CD4-positive, alpha-beta T cell treated with Interleukin-10 for 1 hour (primary cell): ENCODE data around the gene CLSTN1.
A peak's percentile ranks its signal among the peaks of the same experiment; 100 is the strongest.
"Not testable (repeated sequence)": the region's sequence is repeated elsewhere in the genome, so short reads cannot be mapped to it uniquely, and the experiment has no call there.

Source experiments
- DNase-seq: peaks from one replicate; pipeline ENCODE4 v3.0.0-alpha.2; 2020

The CLSTN1 gene

DNA sequence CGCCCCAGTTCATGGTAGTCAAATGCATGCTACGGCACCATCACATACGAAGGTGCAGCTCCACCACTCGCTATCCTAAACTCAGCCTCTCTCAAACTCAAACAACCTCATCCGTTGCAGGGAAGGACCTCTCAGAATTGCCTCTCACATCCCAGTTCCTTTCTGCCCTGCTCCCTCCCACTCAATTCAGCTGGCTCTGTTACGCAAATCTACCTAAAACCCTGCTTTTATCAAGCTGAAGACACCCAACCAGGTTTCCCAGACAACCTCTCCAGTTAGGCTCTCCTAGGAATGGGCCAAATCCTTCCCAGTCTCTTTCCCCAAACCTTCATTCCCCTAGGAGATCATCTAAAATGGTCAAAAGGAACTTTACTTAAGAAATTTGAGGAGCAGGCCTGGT, 62.9 kb downstream of the CLSTN1 start:
- DNase-seq: no peak

DNA sequence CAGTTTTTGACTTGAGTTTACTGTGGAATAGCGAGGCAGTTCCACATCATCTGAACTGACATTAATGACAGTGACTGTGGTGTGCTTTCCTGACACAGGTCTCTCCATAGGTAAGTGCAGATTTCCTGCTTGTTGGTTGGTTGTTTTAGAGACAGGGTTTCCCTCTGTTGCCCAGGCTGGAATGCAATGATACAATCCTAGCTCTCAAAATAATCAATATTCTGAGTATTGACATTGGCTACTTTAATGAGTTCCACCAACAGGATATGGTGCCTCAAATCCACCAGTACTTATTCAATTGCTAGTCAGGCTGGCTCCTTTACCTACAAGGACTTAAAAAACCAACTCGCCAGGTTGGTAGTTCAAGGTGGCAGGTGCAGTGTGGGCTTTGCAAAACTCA, 63.8 kb downstream of the CLSTN1 start:
- DNase-seq: no peak

DNA sequence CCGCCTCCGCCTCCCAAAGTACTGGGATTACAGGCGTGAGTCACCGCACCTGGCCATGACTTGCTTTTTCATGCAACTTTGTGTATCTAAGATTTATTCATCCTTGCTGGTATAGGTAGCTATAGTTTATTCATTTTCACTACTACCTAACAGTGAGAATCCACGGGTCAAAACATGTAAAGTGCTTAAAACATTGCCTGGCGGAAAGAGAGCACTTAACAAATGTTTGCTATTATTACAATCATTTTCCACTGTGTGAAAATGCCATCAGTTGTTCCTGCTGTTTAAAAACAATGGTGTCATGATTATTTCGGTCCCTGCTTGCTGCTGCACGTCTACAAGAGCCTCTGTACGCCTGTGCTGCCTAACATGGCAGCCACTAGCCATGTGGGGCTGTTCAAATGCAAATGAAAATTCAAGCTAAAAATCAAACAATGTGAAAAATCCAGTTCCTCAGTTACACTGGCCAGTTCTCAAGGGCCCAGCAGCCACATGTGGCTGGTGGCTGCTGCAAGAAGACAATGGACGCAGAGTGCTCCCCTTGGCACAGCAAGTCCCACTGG, 65.1 kb downstream of the CLSTN1 start:
- no peak for DNase-seq

DNA sequence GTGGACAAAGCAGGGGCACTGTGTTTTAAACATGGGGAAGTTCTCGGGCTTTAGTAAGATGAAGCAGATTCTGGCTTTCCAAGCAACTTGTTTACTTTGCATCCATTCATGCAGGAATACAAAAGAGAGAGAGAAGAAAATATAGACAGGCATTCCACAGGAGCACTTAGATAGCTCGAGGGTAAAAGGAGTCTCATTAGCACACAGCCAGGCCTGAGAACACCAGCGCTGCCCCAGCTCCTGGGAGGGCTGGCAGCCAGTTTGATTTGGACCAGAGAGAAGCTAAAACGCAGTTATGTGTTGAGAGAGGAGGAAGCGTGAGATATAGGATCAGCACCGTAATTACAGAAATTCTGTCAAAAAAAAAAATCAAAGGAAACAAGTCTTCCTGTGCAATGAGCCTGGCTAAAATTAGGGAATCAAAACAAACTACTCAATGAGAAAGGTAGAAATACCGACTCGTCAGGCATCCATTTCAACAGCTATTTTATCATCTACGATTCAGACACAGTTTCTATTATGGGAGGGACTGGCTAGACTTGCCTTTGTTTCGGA, 68.2 kb downstream of the CLSTN1 start:
- DNase-seq: no peak

DNA sequence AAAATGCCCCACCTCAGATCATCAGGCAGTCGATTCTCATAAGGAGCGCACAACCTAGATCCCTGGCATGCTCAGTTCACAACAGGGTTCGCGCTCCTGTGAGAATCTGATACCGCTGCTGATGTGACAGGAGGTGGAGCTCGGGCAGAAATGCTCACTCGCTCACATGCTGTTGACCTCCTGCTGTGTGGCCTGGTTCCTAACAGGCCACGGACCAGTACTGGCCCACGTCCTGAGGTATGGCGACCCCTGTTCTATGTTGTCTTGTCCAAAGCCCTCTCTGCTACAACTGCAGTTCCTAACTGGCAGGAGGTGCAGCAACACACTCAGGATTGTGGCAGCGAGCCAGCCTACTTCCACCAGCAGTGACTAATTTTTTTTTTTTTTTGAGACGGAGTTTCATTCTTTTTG, 70.6 kb downstream of the CLSTN1 start:
- DNase-seq: no peak

DNA sequence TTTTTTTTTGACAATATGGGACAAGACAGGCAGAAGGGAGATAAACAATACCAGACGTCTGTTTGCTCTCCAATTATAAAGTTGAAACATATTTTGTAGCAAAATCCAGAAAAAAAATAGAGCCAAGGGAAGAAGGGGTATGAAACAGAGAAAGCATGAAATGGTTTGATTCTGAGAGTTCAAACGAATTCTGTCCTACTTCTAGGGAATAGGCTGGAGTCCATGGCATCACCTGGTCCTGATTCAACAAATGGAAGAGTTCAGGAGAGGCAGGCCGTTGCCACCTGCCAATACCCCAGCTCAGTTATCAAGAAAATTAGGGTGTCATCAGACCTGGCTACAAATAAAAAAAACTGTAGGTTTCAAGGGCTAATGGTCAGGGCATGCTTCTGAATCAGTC, 71.8 kb downstream of the CLSTN1 start:
- no peak for DNase-seq

DNA sequence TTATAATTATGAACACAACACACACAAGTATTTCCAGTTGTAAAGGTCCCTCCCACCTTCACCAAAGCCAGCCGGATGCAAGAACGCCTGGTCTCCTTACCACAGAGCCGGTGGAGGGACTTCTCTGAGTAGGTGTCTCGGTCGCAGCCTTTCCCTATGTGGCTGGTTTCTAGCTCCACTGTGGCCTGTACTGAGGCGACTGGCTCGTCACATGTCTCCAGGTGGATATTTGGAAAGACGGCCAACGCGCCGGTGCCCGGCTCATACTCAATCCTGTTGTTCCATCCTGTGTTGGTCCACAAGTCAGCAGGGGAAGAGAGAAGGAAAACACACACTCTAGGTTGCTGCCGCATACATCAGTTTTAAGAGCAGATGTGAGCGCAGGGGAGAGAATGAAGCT, 74.4 kb downstream of the CLSTN1 start:
- no peak for DNase-seq

DNA sequence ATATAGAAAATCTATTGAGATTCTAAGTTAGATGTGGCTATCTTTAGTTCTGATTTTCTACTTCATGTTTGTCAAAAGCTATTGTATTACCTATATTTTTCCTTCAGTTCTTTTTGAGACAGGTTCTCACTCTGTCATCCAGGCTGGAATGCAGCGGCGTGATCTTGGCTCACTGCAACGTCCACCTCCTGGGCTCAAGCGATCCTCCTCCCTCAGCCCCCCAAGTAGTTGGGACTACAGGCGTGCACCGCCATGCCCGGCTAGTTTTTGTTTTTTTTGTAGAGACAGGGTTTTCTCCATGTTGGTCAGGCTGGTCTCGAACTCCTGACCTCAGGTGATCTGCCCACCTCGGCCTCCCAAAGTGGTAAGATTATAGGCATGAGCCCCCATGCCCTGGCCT, 75.4 kb downstream of the CLSTN1 start:
- not testable (repeated sequence) for DNase-seq

DNA sequence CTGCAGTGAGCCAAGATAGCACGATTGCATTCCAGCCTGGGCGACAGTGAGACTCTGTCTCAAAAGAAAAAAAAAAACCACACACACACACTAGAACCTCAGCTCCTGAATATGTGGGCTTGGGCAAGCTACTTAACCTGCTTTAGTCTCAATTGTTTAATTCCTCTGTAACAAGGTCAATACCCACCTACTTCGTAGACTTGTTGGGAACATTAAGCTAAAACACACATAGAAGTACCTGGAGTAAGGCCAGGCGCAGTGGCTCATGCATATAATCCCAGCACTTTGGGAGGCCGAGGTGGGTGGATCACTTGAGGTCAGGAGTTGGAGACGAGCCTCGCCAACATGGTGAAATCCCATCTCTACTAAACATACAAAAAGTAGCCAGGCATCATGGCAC, 77.1 kb downstream of the CLSTN1 start:
- no peak for DNase-seq

DNA sequence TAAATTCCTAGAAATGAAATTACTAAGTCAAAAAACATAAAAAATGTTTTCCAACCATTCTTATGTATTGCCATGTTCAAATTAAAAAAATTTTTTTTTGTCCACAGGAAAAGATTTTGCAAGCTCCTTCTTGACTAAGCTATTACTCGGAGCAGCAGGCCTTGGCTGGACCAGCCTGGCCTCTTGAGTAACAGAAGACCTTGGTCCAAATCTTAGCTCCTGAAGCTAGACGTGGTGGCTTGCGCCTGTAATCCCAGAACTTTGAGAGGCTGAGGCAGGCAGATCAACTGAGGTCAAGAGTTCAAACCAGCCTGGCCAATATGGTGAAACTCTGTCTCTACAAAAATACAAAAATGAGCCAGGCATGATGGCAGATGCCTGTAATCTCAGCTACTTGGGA, 77.6 kb downstream of the CLSTN1 start:
- no peak for DNase-seq

DNA sequence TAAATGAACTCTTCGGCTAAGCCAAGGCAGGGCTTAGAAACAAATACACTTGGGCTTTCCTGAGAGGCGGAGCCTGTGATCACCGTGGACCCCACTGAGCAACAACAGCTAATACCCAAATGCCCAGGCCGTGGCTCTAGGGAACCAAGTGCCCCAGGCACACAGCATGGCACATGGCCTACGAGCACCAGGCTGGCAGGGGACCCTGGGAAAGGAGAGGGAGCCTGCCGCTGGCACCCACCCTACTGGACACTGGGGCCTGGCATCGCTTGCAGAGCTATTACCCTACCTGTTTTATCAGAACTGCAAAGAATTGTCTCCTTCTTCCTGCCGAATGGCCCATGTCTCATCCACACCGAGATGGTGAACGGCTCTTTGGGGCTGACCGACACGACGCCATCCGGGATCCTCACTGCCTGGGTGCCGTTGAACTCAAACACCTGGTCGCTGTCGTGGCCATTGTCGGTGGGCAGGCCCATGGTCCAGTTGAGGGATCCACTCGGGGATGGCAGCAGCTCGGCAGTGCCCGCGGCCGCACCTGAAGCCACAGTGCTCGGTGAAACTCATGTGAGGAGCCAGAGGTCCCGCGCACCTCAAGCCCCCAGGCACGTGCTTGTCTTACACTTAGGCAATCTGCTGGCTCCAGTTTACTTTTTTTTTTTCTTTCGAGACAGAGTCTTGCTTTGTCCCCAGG, 79.5 kb downstream of the CLSTN1 start:
- no peak for DNase-seq

DNA sequence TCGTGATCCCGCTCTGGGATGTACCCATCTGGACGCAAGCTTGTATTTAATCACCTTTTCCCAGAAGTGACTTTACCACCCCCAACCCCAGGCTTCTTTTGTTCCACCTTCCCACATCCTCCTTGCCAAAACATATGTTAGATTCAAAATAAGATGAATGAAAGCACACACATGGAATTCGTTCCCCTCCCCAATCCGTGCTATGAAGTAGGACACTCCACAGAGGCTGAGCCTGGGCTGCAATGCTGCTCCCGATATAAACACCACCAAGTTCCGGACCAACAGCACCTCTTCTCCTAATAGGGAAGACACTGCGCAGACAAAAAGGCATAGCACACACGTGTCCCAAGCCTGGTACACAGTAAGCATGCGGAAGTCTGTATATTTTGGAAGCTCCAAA, 86.1 kb downstream of the CLSTN1 start:
- DNase-seq: no peak

DNA sequence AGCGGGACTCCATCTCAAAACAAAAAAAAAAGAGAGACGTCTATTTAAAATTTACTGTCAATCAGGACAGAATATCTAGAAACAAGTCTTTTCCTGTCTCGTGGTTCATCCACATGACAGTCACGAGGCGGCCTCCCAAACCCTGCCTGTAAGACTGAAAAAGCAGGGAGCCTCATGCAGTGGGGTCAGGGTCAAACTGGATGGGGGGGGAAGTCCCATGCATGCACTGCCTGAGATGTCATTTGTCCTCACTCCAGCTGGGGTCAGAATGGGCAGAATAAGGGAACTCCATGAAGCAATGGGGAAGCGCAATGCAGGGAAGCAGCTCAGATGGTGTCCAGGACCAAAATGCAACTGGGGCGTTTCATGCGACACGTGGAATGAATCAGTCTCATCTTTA, 86.7 kb downstream of the CLSTN1 start:
- DNase-seq: no peak

DNA sequence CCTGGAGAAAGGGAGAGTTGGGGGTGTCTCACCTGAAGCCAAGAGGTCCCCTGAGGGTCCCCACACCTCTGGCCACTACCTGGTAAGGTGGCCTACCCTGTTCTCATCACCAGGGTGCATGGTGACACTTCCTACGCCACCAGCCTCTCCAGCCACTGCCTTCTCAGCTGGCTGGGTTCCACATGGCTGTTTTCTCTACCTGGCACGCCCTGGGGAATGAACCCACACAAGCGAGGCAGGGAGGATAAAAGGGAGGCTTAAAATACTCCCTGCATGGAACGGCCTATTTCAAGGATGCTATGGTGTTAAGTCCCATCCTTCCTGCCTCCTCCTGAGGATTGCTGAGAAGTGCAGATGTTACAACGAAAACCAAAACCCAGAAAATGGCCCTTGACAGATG, 87.5 kb downstream of the CLSTN1 start:
- DNase-seq: no peak

DNA sequence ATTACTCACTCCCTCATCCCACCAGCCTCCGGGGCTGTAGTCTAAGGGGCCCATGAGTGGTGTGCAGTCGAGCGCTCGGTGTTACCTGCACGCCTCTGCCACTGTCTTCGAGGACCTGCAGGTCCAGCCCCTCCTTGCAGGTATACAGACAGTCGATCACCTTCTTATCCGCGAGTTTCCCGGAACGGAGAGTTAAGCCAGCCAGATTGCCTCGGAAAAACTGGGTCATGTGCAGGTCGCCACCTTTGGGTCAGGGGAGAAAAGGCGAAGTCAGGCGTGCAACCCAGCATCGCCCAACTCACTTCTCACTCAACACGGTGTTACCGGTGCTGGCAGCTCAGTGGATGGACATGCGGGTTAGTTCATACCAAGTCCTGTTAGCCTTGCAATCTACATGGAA, 88.0 kb downstream of the CLSTN1 start:
- DNase-seq: no peak

DNA sequence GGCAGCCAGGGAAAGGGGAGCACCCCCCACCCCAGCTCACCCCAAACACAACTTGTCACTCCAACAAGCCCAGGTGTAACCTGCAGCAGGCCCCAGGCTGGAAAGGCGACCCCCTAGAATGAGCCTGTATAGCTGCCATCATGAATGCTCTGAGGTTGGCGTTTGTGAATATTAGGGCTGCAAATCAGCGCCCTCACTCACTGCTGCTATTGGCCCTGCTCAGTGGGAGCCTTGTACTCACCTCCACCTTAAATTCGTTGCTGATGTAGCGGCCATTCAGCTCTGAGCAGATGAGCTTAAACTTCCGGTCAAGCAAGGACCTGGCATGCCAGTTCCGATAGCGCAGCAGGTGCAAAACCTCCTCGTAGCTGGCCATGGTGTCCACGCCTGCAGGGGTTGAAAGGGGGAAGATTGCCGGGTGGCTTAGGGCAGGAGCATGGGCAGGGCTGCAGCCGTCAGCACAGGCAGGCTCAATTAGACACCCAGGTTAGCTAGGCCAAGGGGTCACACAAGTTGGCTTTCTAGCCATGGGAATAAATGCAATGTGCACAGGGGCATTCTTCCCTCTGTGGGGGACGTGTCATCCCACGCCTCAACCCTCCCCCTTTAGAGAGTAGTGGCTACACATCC, 90.5 kb downstream of the CLSTN1 start:
- no peak for DNase-seq

DNA sequence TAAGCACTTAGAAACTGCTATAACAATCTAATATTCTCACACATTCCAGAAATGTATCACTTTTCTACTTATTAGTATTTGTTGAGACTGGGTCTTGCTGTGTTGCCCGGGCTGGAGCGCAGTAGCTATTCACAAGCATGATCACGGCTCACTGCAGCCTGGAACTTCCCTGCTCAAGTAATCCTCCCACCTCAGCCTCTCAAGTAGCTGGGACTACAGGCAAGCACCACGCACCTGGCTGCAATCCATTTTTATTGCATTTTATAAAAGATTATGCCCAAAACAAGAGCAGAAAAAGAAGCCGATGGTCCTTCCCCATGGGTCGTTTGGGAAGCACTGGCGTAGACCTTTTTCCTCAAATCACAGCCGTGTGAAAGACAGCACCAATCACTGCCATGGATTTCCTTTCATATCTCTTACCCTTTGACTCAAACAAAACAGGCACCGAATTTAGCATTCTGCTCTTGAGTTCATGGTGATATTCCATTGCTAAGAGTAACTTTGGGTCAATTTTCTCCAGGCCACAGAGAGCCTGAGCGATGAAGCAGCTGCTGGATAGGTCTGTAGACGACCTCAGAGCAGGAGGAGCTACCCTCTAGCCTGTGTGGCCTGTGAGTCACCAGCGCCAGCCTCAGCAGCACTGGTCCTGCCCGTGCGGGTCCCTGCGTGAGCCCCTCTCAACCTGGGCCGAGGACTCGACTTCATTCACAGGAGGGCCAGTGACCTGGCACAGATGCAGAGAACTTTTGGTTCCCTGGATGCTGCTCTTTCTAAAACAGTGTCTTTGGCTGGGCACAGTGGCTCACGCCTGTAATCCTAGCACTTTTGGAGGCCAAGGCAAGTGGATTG, 91.4 kb downstream of the CLSTN1 start:
- no peak for DNase-seq

DNA sequence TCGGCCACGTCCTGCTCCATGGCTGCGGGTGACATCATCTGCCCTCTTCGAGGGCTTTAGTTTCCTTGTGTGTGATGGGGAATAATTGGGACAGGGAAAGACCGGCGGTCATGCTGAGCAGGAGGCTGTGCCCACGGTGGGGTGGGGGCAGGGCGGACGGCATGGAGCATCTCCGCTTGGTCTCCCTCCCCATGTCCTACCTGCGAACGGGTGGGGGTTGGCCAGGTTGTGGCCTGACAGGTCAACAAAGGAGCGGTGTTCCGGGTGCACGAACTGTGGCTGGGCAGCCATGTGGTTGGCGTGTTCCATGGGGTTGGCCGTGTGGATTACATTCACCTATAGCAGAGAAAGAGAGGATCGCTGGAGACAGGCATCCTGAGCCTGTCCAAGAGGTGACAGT, 92.2 kb downstream of the CLSTN1 start:
- no peak for DNase-seq

DNA sequence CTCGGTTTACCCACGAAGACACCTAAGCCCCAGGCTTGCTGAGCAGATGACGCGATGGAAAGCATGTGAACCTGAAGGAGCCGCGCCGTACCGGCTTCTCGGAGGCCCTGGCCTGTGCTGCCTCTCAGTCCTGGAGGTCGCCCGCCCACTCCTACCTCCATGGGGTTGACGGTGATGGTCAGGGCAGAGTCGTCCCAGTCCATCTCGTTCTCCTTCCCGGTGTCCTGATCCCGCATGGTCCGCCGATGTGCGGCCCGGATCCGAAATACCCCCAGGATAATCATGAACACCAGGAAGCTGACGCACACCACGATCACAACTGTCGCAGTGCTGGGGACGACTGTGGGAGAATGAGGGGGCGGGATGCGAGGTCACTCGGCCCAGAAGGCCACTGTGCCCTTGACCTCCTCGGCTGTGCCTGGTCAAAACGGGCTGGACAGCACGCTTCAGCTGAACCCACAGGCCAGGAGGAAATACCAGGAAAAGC, 92.7 kb downstream of the CLSTN1 start:
- no peak for DNase-seq

DNA sequence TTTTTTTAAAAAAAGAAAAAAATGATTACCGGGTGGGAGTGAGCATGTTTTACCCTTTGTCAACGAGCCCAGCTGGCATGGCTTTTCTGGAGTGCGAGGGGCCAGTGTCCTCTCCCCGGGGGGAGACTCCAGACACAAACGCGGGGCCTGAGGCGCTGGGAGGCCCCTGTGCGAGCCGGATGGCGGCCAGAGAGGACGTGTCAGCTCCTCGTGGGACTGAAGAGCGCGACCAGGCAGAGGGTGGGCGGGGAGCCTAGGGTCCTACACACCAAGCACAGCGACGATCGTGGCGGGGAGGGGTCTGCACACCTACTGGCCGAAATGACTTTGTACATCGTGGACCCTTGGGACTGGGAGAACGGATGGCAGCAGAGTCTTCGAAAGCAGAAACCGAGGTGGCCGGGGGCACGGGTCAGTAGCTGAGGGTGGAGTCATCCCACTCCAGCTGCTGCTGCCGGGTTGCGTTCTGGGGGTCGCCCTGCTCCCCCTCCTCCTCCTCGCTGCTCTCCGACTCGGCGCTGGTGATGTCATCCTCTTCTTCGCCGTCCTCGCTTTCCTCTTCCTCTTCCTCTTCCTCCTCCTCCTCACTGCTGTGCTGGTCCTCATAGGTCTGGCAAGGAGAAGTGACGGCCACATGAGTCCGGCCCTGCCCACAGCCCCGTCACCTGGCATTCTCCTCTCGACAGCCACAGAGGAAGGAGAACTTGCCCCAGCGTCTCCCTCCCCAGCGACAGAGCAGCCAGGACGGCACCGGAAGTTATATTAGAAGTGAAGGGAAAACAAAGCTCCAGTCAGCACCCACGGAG, 93.5 kb downstream of the CLSTN1 start:
- DNase-seq: peak; percentile 26

DNA sequence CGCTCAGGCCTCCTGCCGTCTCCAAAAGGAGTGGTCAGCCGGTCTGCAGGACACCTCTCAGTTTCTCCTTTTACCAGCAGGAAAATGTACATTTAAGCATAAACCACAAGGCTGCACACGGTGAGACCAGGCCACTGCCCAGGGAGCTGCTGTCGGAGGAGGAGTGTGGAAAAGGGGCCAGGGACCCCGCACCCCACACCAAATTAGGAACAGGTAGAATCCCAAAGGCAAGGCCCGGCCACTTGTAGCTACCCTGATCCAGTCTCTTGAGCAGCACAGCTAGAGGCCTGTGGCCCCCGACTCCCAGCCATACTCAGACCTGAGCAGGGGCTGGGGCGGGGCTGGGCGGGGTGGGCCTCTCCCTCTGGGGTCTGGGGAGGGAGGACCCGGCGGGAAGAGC, 94.2 kb downstream of the CLSTN1 start:
- no peak for DNase-seq
